Smooth muscle cell (in vitro differentiated cells): ENCODE results near the gene HMGB4. TPM values are rescaled to one million over a fixed set of nuclear protein-coding genes. Genes with fewer than 3 reads are reported as not detected.

Experiments
- DNase-seq: peaks from one replicate; lab custom pipeline; 2025; ENCODE audit not compliant: unreplicated experiment; lab: John Stamatoyannopoulos, UW
- H2AFZ ChIP-seq: fragments of 200-600 bp; sonication (generic); 2 replicates; pipeline ENCODE4 v1.6.0; 2016; ENCODE audit warnings: antibody characterized with exemption, low read depth, mild to moderate bottlenecking
- H3F3A ChIP-seq: fragments of 200-600 bp; sonication (generic); 2 replicates; pipeline ENCODE4 v1.6.0; 2017; ENCODE audit warnings: antibody characterized with exemption, low read depth
- H3K27ac ChIP-seq: fragments of 200-600 bp; sonication (generic); 2 replicates; pipeline ENCODE4 v1.5.1; 2016; ENCODE audit warnings: low read depth, mild to moderate bottlenecking
- H3K27me3 ChIP-seq: fragments of 200-600 bp; sonication (generic); 2 replicates; pipeline ENCODE4 v1.6.1; 2016; ENCODE audit warnings: low read depth, mild to moderate bottlenecking
- H3K36me3 ChIP-seq: fragments of 200-600 bp; sonication (generic); 2 replicates; pipeline ENCODE4 v1.5.1; 2016; ENCODE audit warnings: low read depth
- H3K4me1 ChIP-seq: fragments of 200-600 bp; sonication (generic); 2 replicates; pipeline ENCODE4 v1.5.1; 2016; ENCODE audit warnings: low read depth
- H3K4me2 ChIP-seq: fragments of 200-600 bp; sonication (generic); 2 replicates; pipeline ENCODE4 v1.6.0; 2016; ENCODE audit warnings: mild to moderate bottlenecking
- H3K4me3 ChIP-seq: fragments of 200-600 bp; sonication (generic); 2 replicates; pipeline ENCODE4 v1.5.1; 2016; ENCODE audit warnings: mild to moderate bottlenecking
- H3K79me2 ChIP-seq: fragments of 200-600 bp; sonication (generic); 2 replicates; pipeline ENCODE4 v1.6.0; 2016; ENCODE audit warnings: low read depth, mild to moderate bottlenecking
- H3K9ac ChIP-seq: fragments of 200-600 bp; sonication (generic); 2 replicates; pipeline ENCODE4 v1.6.0; 2016; ENCODE audit warnings: low read depth
- H3K9me3 ChIP-seq: fragments of 200-600 bp; sonication (generic); replicated peaks from 2 replicates; pipeline ENCODE4 v1.5.1; 2016; ENCODE audit warnings: low read depth
- H4K20me1 ChIP-seq: fragments of 200-600 bp; sonication (generic); 2 replicates; pipeline ENCODE4 v1.6.0; 2016; ENCODE audit warnings: low read depth
- WGBS: methylation state at CpG from one replicate; pipeline ENCODE4 v1.1.7; 2016; ENCODE audit warnings: low lambda C conversion rate; 5-methylcytosine and 5-hydroxymethylcytosine counted together
- polyA plus RNA-seq: library from polyadenylated mRNA; unstranded; fragments of >200 nt; fragmentation: Nextera tagmentation; extraction: Ambion mirVana; gene quantifications from 2 replicates; pipeline ENCODE4 v1.2.1, GENCODE V29; 2016
- total RNA-seq: library from RNA; depleted of rRNA; stranded (reverse); fragments of >200 nt; gene quantifications from 2 replicates; pipeline ENCODE4 v1.2.3, GENCODE V29; 2014
- TF ChIP-seq, protein P1 (sequence below): fragments of 200-600 bp; sonication (generic); IDR thresholded peaks from 2 replicates; pipeline ENCODE4 v1.5.1; 2017; ENCODE audit warnings: borderline replicate concordance, mild to moderate bottlenecking, antibody characterized with exemption; ENCODE audit not compliant: insufficient read depth, poor library complexity, severe bottlenecking

Gene HMGB4
- total and polyA plus RNA-seq, 2 experiments from 2014 or later, result not detected

- TF ChIP-seq, protein P1, sequence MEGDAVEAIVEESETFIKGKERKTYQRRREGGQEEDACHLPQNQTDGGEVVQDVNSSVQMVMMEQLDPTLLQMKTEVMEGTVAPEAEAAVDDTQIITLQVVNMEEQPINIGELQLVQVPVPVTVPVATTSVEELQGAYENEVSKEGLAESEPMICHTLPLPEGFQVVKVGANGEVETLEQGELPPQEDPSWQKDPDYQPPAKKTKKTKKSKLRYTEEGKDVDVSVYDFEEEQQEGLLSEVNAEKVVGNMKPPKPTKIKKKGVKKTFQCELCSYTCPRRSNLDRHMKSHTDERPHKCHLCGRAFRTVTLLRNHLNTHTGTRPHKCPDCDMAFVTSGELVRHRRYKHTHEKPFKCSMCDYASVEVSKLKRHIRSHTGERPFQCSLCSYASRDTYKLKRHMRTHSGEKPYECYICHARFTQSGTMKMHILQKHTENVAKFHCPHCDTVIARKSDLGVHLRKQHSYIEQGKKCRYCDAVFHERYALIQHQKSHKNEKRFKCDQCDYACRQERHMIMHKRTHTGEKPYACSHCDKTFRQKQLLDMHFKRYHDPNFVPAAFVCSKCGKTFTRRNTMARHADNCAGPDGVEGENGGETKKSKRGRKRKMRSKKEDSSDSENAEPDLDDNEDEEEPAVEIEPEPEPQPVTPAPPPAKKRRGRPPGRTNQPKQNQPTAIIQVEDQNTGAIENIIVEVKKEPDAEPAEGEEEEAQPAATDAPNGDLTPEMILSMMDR, result no peak
- Histone ChIP-seq H3K27me3 (no peaks in the 10 kb centered on the region), H3K9me3 (no peaks in the 10 kb centered on the region), H3K36me3 (no peaks in the 10 kb centered on the region), H3F3A (no peaks in the 10 kb centered on the region), H4K20me1 (no peaks in the 10 kb centered on the region), H3K79me2 (no peaks in the 10 kb centered on the region), H3K27ac (no peak overlapping the region), H2AFZ (no peak overlapping the region), H3K4me1 (no peaks in the 10 kb centered on the region), H3K9ac (no peak overlapping the region), H3K4me2 (no peak overlapping the region), H3K4me3 (no peak overlapping the region)
- 85% methylated on average over 3 of the region's 3 CpGs for WGBS
- DNase-seq, result no peak
Observed at GRCh38 chr1:33837635-33838034, 26.2 kb upstream of the HMGB4 start.

DNA sequence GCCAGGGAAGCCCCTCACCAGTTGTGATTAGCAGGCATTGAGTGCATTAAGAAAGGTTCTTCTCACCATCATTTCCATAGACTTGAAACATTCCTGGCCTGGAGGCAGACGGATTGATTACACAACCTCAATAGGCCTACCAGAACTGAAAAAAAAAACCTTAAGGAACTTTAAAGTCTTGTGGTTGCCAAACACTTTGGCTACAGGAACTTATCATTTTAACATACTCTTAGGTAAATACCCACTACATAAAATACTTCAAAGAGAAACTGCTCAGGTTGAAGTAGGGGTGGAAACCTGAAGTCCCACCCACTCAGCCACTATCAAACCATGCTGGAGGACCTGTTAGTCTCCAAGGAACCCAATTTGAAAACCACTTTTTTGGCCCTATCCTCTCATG is 22.4 kb upstream of the HMGB4 start:
- H3K4me3 ChIP-seq, result no peak overlapping the region
- H2AFZ ChIP-seq, result no peak overlapping the region
- H3K79me2 ChIP-seq, result no peaks in the 10 kb centered on the region
- DNase-seq, result no peak
- H3K4me1 ChIP-seq, result no peaks in the 10 kb centered on the region
- H3K27ac ChIP-seq, result no peak overlapping the region
- 58% methylated on average over 1 of the region's 1 CpG for WGBS
- H3F3A ChIP-seq, result no peaks in the 10 kb centered on the region
- no peaks in the 10 kb centered on the region for H3K36me3 ChIP-seq
- no peaks in the 10 kb centered on the region for H3K27me3 ChIP-seq
- TF ChIP-seq, protein P1, result no peak
- H4K20me1 ChIP-seq, result no peaks in the 10 kb centered on the region
- H3K9me3 ChIP-seq, result no peaks in the 10 kb centered on the region
- no peak overlapping the region for H3K4me2 ChIP-seq
- no peak overlapping the region for H3K9ac ChIP-seq

DNA sequence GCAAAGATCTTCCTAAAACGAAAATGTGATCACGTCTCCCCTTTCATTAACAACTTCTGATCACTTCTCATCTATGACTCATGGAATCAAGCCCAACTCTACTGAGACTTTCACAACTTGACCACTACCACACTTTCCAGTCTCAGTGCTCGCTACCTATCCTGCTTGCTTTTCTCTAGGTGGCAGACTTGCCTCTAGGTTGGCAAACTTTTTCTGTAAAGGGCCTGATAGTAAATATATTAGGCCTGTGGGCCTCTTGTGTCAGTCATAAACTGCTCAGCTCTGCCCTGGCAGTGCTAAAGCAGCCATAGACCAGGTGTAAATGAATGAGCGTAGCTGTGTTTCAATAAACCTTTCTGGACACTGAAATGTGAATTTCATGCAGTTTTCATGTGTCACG is 21.5 kb upstream of the HMGB4 start:
- H3K4me3 ChIP-seq, result no peak overlapping the region
- 90% methylated on average over 5 of the region's 5 CpGs for WGBS

GRCh38 chr1:33844166-33844565 is 19.7 kb upstream of the HMGB4 start:
- H3F3A ChIP-seq, result no peaks in the 10 kb centered on the region
- TF ChIP-seq, protein P1, result no peak

More for the DNA sequence above, 21.5 kb upstream of the HMGB4 start:
- Histone ChIP-seq H3F3A (no peaks in the 10 kb centered on the region), H3K27ac (no peak overlapping the region), H3K79me2 (no peaks in the 10 kb centered on the region), H3K4me2 (no peak overlapping the region), H3K4me1 (no peaks in the 10 kb centered on the region), H3K36me3 (no peaks in the 10 kb centered on the region), H3K9me3 (no peaks in the 10 kb centered on the region), H3K9ac (no peak overlapping the region), H4K20me1 (no peaks in the 10 kb centered on the region), H2AFZ (no peak overlapping the region), H3K27me3 (no peaks in the 10 kb centered on the region)
- no peak for DNase-seq
- TF ChIP-seq, protein P1, result no peak

More at GRCh38 chr1:33844166-33844565, 19.7 kb upstream of the HMGB4 start:
- no peak for DNase-seq
- Histone ChIP-seq H3K27me3 (no peaks in the 10 kb centered on the region), H2AFZ (no peak overlapping the region), H3K4me2 (no peak overlapping the region), H3K79me2 (no peaks in the 10 kb centered on the region), H3K4me3 (no peak overlapping the region), H3K9ac (no peak overlapping the region), H4K20me1 (no peaks in the 10 kb centered on the region), H3K27ac (no peak overlapping the region), H3K36me3 (no peaks in the 10 kb centered on the region), H3K4me1 (no peaks in the 10 kb centered on the region), H3K9me3 (no peaks in the 10 kb centered on the region)
- 88% methylated on average over 5 of the region's 5 CpGs for WGBS
